Stomach (tissue), 4 donors: ENCODE data around the gene SNAP23.

Source experiments
- EP300 ChIP-seq: sonication (generic); formaldehyde crosslinking; IDR thresholded peaks from one replicate; pipeline ENCODE4 v1.6.1; 2017; ENCODE audit warnings: antibody characterized with exemption
- POLR2A ChIP-seq, 4 donors: fragments of 450-650 bp; IDR thresholded peaks; one replicate each; pipeline ENCODE4 v1.6.1; 2016; ENCODE audit warnings: antibody characterized with exemption in 4 of 4, control low read depth in 2 of 4, mild to moderate bottlenecking in 1 of 4, moderate library complexity in 1 of 4
- POLR2AphosphoS5 ChIP-seq, 3 donors: sonication (generic); formaldehyde crosslinking; IDR thresholded peaks; one replicate each; pipeline ENCODE4 v1.6.1; 2016; ENCODE audit warnings: antibody characterized with exemption in 3 of 3
- TF ChIP-seq, protein P1 (sequence below), 7 experiments: fragments of 450-650 bp in 4 of 7; fragments of 200-600 bp in 3 of 7; sonication (generic) in 3 of 7; IDR thresholded peaks; one replicate each; pipeline ENCODE4 v1.5.1; 2016 to 2019; ENCODE audit warnings: antibody characterized with exemption in 7 of 7, control low read depth in 2 of 7, mild to moderate bottlenecking in 1 of 7

- TF ChIP-seq, protein P1, sequence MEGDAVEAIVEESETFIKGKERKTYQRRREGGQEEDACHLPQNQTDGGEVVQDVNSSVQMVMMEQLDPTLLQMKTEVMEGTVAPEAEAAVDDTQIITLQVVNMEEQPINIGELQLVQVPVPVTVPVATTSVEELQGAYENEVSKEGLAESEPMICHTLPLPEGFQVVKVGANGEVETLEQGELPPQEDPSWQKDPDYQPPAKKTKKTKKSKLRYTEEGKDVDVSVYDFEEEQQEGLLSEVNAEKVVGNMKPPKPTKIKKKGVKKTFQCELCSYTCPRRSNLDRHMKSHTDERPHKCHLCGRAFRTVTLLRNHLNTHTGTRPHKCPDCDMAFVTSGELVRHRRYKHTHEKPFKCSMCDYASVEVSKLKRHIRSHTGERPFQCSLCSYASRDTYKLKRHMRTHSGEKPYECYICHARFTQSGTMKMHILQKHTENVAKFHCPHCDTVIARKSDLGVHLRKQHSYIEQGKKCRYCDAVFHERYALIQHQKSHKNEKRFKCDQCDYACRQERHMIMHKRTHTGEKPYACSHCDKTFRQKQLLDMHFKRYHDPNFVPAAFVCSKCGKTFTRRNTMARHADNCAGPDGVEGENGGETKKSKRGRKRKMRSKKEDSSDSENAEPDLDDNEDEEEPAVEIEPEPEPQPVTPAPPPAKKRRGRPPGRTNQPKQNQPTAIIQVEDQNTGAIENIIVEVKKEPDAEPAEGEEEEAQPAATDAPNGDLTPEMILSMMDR (IDR thresholded peaks at IDR 0.05), result no peak
- TF ChIP-seq POLR2AphosphoS5 (IDR thresholded peaks at IDR 0.05) (no peak), EP300 (no peak), POLR2A (IDR thresholded peaks at IDR 0.05) (no peak)
Observed at GRCh38 chr15:42450425-42450790, 45.0 kb upstream of the SNAP23 start.
